Measurements from ENCODE around the gene TIMD4. TPM values are rescaled to one million over a fixed set of nuclear protein-coding genes. Genes with fewer than 3 reads are reported as not detected.

TIMD4 gene
- total and polyA plus RNA-seq, 2 of the 13 experiments (the other 11 are each of a cell fraction or from before 2014, with no cell fraction given): 0.50 TPM; not detected in 1

GRCh38 chr5:156883316-156883875 is 79.6 kb downstream of the TIMD4 start:
- H3K36me3 ChIP-seq (replicated peaks in 1 of 2; ENCODE audit: control insufficient read depth in 1 of 2, insufficient read depth in 2 of 2, low read length in 2 of 2): no peaks in the 10 kb centered on the region
- POLR2A ChIA-PET: no interaction called here
- TF ChIP-seq MTA3 (CRISPR knock-in tag; IDR thresholded peaks at IDR 0.05) (no peak), ZNF367 (CRISPR knock-in tag; IDR thresholded peaks at IDR 0.05; ENCODE audit: borderline replicate concordance) (no peak), SUZ12 (IDR thresholded peaks at IDR 0.05; ENCODE audit: low read depth, low read length) (no peak), ZBTB4 (CRISPR knock-in tag; IDR thresholded peaks at IDR 0.05; ENCODE audit: borderline replicate concordance) (no peak)
- FAIRE-seq: no peak
- no peak overlapping the region for H3K9ac ChIP-seq (ENCODE audit: insufficient read depth, low read depth, low read length)
- DNase-seq (ENCODE audit: low spot score): no peak
- no peak overlapping the region for H3K4me2 ChIP-seq (ENCODE audit: low read depth, low read length)
- CTCF ChIA-PET (ENCODE audit: low intra/inter-chr PET ratio, low total read pairs): no interaction called here
- no TSS peak for BruUV-seq (replicated peaks)
- no peaks in the 10 kb centered on the region; a peak in 1 of 5 replicates for H3K27me3 ChIP-seq (ENCODE audit: control insufficient read depth in 1 of 2, insufficient read depth in 2 of 2, low read length in 2 of 2)
- no peak overlapping the region for H3K4me3 ChIP-seq (replicated peaks in 1 of 3; ENCODE audit: insufficient read depth in 1 of 3, low read depth in 2 of 3, low read length in 3 of 3)
- H3K27ac ChIP-seq (ENCODE audit: extremely low read length, insufficient read depth, low read length): no peak overlapping the region
- H4K20me1 ChIP-seq (ENCODE audit: insufficient read depth, low read length): no peaks in the 10 kb centered on the region
- 0% methylated on average over 3 of the region's 3 CpGs for WGBS (ENCODE audit: low lambda C conversion rate)
- no peaks in the 10 kb centered on the region for H3K9me3 ChIP-seq (ENCODE audit: low read length)
- intact Hi-C loops (cut with micrococcal nuclease; ENCODE audit: unreplicated experiment): no loop called here
- in situ Hi-C loops (cut with HindIII; ENCODE audit: extremely low pct_ligation_motif_present, low pct_unique_long_range_greater_than_20kb): no loop called here
- no peak overlapping the region for H2AFZ ChIP-seq (ENCODE audit: low read length)
- H3K79me2 ChIP-seq (ENCODE audit: insufficient read depth, low read length): no peaks in the 10 kb centered on the region
- no peaks in the 10 kb centered on the region for H3K4me1 ChIP-seq (ENCODE audit: insufficient read depth, low read length)
- ATAC-seq: no peak

GRCh38 chr5:156879665-156880285 is 83.3 kb downstream of the TIMD4 start:
- WGBS (ENCODE audit: low lambda C conversion rate): 4% methylated on average over 3 of the region's 3 CpGs
- Histone ChIP-seq H3K4me3 (replicated peaks in 1 of 3; ENCODE audit: insufficient read depth in 1 of 3, low read depth in 2 of 3, low read length in 3 of 3) (no peak overlapping the region), H3K4me1 (ENCODE audit: insufficient read depth, low read length) (no peaks in the 10 kb centered on the region), H3K79me2 (ENCODE audit: insufficient read depth, low read length) (no peaks in the 10 kb centered on the region), H2AFZ (ENCODE audit: low read length) (no peak overlapping the region), H3K27ac (ENCODE audit: extremely low read length, insufficient read depth, low read length) (no peak overlapping the region), H3K27me3 (ENCODE audit: control insufficient read depth in 1 of 2, insufficient read depth in 2 of 2, low read length in 2 of 2) (no peaks in the 10 kb centered on the region; a peak in 1 of 5 replicates), H3K36me3 (replicated peaks in 1 of 2; ENCODE audit: control insufficient read depth in 1 of 2, insufficient read depth in 2 of 2, low read length in 2 of 2) (no peaks in the 10 kb centered on the region), H3K9me3 (ENCODE audit: low read length) (no peaks in the 10 kb centered on the region), H3K9ac (ENCODE audit: insufficient read depth, low read depth, low read length) (no peak overlapping the region), H3K4me2 (ENCODE audit: low read depth, low read length) (no peak overlapping the region), H4K20me1 (ENCODE audit: insufficient read depth, low read length) (no peaks in the 10 kb centered on the region)
- DNase-seq (ENCODE audit: low spot score) (no peak), FAIRE-seq (no peak), ATAC-seq (no peak)
- CTCF ChIA-PET (ENCODE audit: low intra/inter-chr PET ratio, low total read pairs): no interaction called here
- in situ Hi-C loops (cut with HindIII; ENCODE audit: extremely low pct_ligation_motif_present, low pct_unique_long_range_greater_than_20kb): no loop called here
- no TSS peak for BruUV-seq (replicated peaks)
- POLR2A ChIA-PET: no interaction called here
- intact Hi-C loops (cut with micrococcal nuclease; ENCODE audit: unreplicated experiment): no loop called here
- TF ChIP-seq MXI1 (IDR thresholded peaks at IDR 0.05; ENCODE audit: borderline replicate concordance, low read depth, low read length) (no peak), ZNF552 (CRISPR knock-in tag; IDR thresholded peaks at IDR 0.05; ENCODE audit: borderline replicate concordance) (no peak), EHMT2 (IDR thresholded peaks at IDR 0.05; ENCODE audit: borderline replicate concordance, low read depth, low read length) (no peak), ZNF10 (CRISPR knock-in tag; IDR thresholded peaks at IDR 0.05; ENCODE audit: borderline replicate concordance, low read depth) (no peak), PTBP1 (IDR thresholded peaks at IDR 0.05; ENCODE audit: low read depth, low read length, poor library complexity, severe bottlenecking) (no peak), ZNF354B (CRISPR knock-in tag; IDR thresholded peaks at IDR 0.05) (no peak), ZNF709 (CRISPR knock-in tag; IDR thresholded peaks at IDR 0.05) (no peak), ARNT (IDR thresholded peaks at IDR 0.05) (no peak), TOPORS (CRISPR knock-in tag; IDR thresholded peaks at IDR 0.05) (no peak)
